ENCODE results near the gene OR2T29. TPM values are rescaled to one million over a fixed set of nuclear protein-coding genes. Genes with fewer than 3 reads are reported as not detected.
"Not testable (repeated sequence)": the region's sequence is repeated elsewhere in the genome, so short reads cannot be mapped to it uniquely, and the experiment has no call there.

OR2T29 gene
- total and polyA plus RNA-seq, 10 of the 15 experiments (the other 5 are each of a cell fraction or from before 2014, with no cell fraction given) = 0.22 to 10.2 (median 1.4) TPM

DNA sequence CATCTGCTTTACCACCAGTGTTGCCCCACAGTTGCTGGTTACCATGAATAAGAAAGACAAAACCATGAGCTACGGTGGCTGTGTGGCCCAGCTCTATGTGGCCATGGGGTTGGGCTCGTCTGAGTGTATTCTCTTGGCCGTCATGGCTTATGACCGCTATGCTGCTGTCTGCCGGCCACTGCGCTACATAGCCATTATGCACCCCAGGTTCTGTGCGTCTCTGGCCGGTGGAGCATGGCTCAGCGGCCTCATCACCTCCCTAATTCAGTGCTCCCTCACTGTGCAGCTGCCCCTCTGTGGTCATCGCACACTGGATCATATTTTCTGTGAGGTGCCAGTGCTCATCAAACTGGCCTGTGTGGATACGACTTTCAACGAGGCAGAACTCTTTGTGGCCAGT is 40.7 kb downstream of the OR2T29 start:
- Histone ChIP-seq H3K4me1 (ENCODE audit: control insufficient read depth, insufficient read depth, low read length) (no peaks in the 10 kb centered on the region), H3K4me3 (no peak overlapping the region), H3K9ac (ENCODE audit: control insufficient read depth, insufficient read depth, low read length) (no peak overlapping the region), H2AFZ (ENCODE audit: control insufficient read depth, low read depth, low read length) (no peak overlapping the region), H3K4me2 (ENCODE audit: control insufficient read depth, insufficient read depth) (no peak overlapping the region), H3K9me3 (replicated peaks; ENCODE audit: control insufficient read depth, insufficient read depth, low read length) (peaks cover 10% of the 10 kb centered on the region; the same call in 2 of the 3 replicates), H4K20me1 (ENCODE audit: control insufficient read depth, insufficient read depth) (no peaks in the 10 kb centered on the region), H3K27me3 (replicated peaks in 1 of 2; ENCODE audit: control insufficient read depth in 2 of 2, insufficient read depth in 2 of 2, low read length in 1 of 2) (no peaks in the 10 kb centered on the region), H3K27ac (ENCODE audit: control insufficient read depth, insufficient read depth) (no peak overlapping the region), H3K36me3 (ENCODE audit: control insufficient read depth in 2 of 2, insufficient read depth in 2 of 2, low read length in 1 of 2) (peaks cover 4 to 7% of the 10 kb centered on the region in 2 experiments; a peak in 3 of 4 replicates), H3K79me2 (ENCODE audit: control insufficient read depth, insufficient read depth, low read length) (no peaks in the 10 kb centered on the region)
- 92% methylated on average over 12 of the region's 12 CpGs for WGBS (ENCODE audit: insufficient coverage, insufficient replicate concordance, low lambda C conversion rate, missing lambda C conversion rate)
- intact Hi-C loops (cut with micrococcal nuclease; ENCODE audit: unreplicated experiment) (no loop called here), in situ Hi-C loops (cut with MboI) (no loop called here)
- FAIRE-seq (no peak), ATAC-seq (no peak; the same call in 2 of the 3 replicates), DNase-seq (ENCODE audit: low read depth, low spot score) (no peak)
- TF ChIP-seq NFXL1 (IDR thresholded peaks at IDR 0.05; ENCODE audit: borderline replicate concordance) = no peak
- TF ChIP-seq, protein P1, sequence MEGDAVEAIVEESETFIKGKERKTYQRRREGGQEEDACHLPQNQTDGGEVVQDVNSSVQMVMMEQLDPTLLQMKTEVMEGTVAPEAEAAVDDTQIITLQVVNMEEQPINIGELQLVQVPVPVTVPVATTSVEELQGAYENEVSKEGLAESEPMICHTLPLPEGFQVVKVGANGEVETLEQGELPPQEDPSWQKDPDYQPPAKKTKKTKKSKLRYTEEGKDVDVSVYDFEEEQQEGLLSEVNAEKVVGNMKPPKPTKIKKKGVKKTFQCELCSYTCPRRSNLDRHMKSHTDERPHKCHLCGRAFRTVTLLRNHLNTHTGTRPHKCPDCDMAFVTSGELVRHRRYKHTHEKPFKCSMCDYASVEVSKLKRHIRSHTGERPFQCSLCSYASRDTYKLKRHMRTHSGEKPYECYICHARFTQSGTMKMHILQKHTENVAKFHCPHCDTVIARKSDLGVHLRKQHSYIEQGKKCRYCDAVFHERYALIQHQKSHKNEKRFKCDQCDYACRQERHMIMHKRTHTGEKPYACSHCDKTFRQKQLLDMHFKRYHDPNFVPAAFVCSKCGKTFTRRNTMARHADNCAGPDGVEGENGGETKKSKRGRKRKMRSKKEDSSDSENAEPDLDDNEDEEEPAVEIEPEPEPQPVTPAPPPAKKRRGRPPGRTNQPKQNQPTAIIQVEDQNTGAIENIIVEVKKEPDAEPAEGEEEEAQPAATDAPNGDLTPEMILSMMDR (IDR thresholded peaks at IDR 0.05 in 2 of 3, conservative IDR thresholded peaks at IDR 0.05 in 1 of 3; ENCODE audit: control insufficient read depth in 2 of 3, extremely low read depth in 1 of 3, insufficient read depth in 1 of 3, low read depth in 3 of 3, low read length in 3 of 3) = no peak
- TF ChIP-seq, protein P2, sequence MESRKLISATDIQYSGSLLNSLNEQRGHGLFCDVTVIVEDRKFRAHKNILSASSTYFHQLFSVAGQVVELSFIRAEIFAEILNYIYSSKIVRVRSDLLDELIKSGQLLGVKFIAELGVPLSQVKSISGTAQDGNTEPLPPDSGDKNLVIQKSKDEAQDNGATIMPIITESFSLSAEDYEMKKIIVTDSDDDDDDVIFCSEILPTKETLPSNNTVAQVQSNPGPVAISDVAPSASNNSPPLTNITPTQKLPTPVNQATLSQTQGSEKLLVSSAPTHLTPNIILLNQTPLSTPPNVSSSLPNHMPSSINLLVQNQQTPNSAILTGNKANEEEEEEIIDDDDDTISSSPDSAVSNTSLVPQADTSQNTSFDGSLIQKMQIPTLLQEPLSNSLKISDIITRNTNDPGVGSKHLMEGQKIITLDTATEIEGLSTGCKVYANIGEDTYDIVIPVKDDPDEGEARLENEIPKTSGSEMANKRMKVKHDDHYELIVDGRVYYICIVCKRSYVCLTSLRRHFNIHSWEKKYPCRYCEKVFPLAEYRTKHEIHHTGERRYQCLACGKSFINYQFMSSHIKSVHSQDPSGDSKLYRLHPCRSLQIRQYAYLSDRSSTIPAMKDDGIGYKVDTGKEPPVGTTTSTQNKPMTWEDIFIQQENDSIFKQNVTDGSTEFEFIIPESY (IDR thresholded peaks at IDR 0.05) = 0 out of 2 replicates have a peak, but pooled peaks have one; percentile 48
- TF ChIP-seq CBFB (IDR thresholded peaks at IDR 0.05; ENCODE audit: low read depth) = no peak
- BruUV-seq (replicated peaks) = no TSS peak
- ChIA-PET POLR2A (no interaction called here), RAD21 (ENCODE audit: unreplicated experiment) (no interaction called here), CTCF (no interaction called here), SMC1A (ENCODE audit: uncharacterized antibody, unreplicated experiment) (no interaction called here)

DNA sequence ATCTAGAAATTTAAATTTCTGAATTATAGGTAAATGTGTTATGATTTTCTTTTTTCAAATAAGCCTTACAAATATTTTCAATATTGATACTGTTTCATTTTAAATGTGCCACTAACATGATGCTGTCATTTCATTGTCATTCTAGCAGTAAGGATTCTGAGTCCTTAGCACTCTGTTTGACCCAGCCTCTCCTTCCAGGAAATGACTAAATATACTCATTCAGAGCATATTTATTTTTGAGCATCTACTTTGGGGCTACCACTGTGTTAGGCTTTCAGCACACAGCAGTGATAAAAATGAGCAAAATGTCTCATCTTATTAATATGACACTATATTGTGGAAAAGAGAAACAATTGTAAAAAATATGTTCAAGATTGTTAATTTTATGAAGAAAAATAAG is 52.4 kb downstream of the OR2T29 start:
- H2AFZ ChIP-seq (ENCODE audit: control insufficient read depth, low read depth, low read length); H3K79me2 ChIP-seq (ENCODE audit: control insufficient read depth, insufficient read depth, low read length); H3K27me3 ChIP-seq (replicated peaks in 1 of 2; ENCODE audit: control insufficient read depth in 2 of 2, insufficient read depth in 2 of 2, low read length in 1 of 2); H4K20me1 ChIP-seq (ENCODE audit: control insufficient read depth, insufficient read depth); H3K36me3 ChIP-seq (ENCODE audit: control insufficient read depth in 2 of 2, insufficient read depth in 2 of 2, low read length in 1 of 2); H3K4me2 ChIP-seq (ENCODE audit: control insufficient read depth, insufficient read depth); H3K9ac ChIP-seq (ENCODE audit: control insufficient read depth, insufficient read depth, low read length); BruUV-seq (replicated peaks); POLR2A ChIA-PET; RAD21 ChIA-PET (ENCODE audit: unreplicated experiment); DNase-seq (ENCODE audit: low read depth, low spot score); FAIRE-seq; CTCF ChIA-PET; SMC1A ChIA-PET (ENCODE audit: uncharacterized antibody, unreplicated experiment); H3K27ac ChIP-seq (ENCODE audit: control insufficient read depth, insufficient read depth); H3K4me3 ChIP-seq; in situ Hi-C loops (cut with MboI); H3K9me3 ChIP-seq (replicated peaks; ENCODE audit: control insufficient read depth, insufficient read depth, low read length); intact Hi-C loops (cut with micrococcal nuclease; ENCODE audit: unreplicated experiment); H3K4me1 ChIP-seq (ENCODE audit: control insufficient read depth, insufficient read depth, low read length): not testable (repeated sequence)
- ATAC-seq = peak; percentile 78

DNA sequence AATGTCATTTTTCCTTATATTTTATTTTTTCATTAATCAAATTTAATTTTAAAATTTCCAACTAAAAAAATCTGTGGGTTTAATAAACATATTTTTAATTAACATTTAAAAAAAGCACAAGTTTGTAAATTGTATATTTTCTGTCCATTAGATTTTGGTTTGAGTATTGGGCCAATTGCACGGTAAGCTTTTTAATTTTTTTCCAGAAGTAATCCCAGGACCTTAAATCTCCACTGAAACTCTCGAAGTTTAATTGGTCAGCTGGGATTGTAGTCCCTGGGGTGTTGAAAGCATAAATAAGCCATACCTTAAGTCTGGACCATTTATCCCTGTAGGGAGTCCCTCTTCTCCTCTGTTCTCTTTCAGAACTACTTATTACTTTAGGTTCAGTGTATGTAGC is 54.8 kb downstream of the OR2T29 start, which contains the start of gene OR2G6:
OR2G6 (plus strand) TSS at position 301 of the 400 bp plus-strand sequence. CDS start 13,574 bp downstream, outside the sequence.
- ATAC-seq, POLR2A ChIA-PET: not testable (repeated sequence)

More for the DNA sequence above, 54.8 kb downstream of the OR2T29 start, which contains the start of gene OR2G6:
- H3K4me1 ChIP-seq (ENCODE audit: control insufficient read depth, insufficient read depth, low read length); SMC1A ChIA-PET (ENCODE audit: uncharacterized antibody, unreplicated experiment); H3K4me3 ChIP-seq; H3K9ac ChIP-seq (ENCODE audit: control insufficient read depth, insufficient read depth, low read length); H2AFZ ChIP-seq (ENCODE audit: control insufficient read depth, low read depth, low read length); H3K4me2 ChIP-seq (ENCODE audit: control insufficient read depth, insufficient read depth); H3K27ac ChIP-seq (ENCODE audit: control insufficient read depth, insufficient read depth); CTCF ChIA-PET; RAD21 ChIA-PET (ENCODE audit: unreplicated experiment); BruUV-seq (replicated peaks); H3K9me3 ChIP-seq (replicated peaks; ENCODE audit: control insufficient read depth, insufficient read depth, low read length); DNase-seq (ENCODE audit: low read depth, low spot score); H4K20me1 ChIP-seq (ENCODE audit: control insufficient read depth, insufficient read depth); in situ Hi-C loops (cut with MboI); H3K36me3 ChIP-seq (ENCODE audit: control insufficient read depth in 2 of 2, insufficient read depth in 2 of 2, low read length in 1 of 2); H3K79me2 ChIP-seq (ENCODE audit: control insufficient read depth, insufficient read depth, low read length); intact Hi-C loops (cut with micrococcal nuclease; ENCODE audit: unreplicated experiment); H3K27me3 ChIP-seq (replicated peaks in 1 of 2; ENCODE audit: control insufficient read depth in 2 of 2, insufficient read depth in 2 of 2, low read length in 1 of 2): not testable (repeated sequence)
- WGBS (ENCODE audit: insufficient coverage, insufficient replicate concordance, low lambda C conversion rate, missing lambda C conversion rate) = no CpG with 5 or more reads among the region's 2 CpGs
- peak; percentile 90 for FAIRE-seq
